HG02798 (cell line): ENCODE results near the gene FAHD1.
A peak's percentile ranks its signal among the peaks of the same experiment; 100 is the strongest.

Experiments used
- ATAC-seq: cut with Tn5 transposase; IDR thresholded peaks from one replicate; pipeline ENCODE4 v1.9.1; 2021; ENCODE audit warnings: mild to moderate bottlenecking; ENCODE audit not compliant: unreplicated experiment, poor library complexity

The FAHD1 gene

GRCh38 chr16:1816396-1817275 is 10.4 kb upstream of the FAHD1 start:
- no peak for ATAC-seq

DNA sequence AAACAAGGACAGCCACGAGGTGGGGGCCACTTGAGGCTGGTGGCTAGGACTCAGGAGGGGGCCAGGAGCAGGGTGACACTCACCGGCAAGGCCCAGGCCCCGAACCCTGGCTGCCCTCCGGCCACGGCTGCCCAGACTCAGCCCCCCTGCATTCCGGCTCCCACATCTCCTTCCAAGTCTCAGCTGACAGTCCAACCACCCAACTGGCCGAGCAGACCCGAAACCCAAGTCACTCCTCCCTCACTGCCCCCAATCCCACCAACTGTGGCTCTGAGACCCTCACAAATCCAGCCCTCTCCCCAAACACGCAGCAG is 9.8 kb upstream of the FAHD1 start:
- no peak for ATAC-seq

DNA sequence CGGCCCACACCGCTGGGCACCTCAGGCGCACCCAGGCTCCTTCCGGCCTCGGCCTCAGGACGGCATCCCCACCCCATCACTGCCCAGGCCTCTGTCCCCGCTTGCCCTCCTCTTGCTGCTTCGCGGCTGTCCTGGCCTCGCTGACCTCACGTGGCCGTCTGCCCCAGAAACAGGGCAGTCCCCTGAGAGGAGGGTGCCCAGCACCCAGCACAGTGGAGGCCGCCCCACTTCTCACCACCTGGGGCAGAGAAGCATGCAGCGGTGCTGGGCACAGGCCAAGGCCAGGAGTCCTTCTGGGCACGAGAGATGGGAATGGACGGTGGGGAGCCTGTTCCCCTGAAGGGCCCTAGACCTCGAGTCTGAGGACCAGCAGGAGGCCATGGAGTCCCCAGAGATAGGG is 9.3 kb upstream of the FAHD1 start:
- ATAC-seq = no peak

DNA sequence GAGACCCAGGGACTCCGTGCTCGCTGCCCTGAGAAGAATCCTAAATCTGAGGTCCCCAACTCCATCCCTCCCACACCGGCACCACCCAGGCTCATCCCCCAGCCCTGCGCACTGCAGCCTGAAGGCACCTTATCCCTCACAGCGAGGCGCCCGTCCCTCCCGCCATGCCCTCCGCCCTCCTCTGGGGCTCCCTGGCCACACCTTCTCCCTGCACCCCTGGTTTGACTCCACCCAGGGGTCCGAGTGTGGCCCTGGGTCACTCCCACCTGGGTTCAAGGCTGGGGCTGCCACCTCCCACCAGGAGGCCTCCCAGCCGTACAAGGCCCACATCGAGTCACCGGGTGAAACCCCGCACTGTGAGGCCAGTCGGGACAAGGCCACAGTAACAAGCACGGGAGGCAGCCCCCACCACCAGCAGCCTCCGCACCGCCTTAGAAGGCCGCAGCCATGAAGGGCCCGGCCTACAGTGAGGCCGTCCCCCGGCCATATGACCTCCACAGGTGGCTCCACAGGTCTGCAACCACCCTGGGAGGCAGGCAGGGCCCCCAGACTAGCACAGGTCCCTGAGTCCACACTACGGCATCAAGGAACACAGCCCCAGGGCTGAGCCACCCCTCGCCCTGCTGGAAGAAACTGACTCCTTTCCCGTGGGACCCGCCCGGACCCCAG is 8.7 kb upstream of the FAHD1 start:
- no peak for ATAC-seq

DNA sequence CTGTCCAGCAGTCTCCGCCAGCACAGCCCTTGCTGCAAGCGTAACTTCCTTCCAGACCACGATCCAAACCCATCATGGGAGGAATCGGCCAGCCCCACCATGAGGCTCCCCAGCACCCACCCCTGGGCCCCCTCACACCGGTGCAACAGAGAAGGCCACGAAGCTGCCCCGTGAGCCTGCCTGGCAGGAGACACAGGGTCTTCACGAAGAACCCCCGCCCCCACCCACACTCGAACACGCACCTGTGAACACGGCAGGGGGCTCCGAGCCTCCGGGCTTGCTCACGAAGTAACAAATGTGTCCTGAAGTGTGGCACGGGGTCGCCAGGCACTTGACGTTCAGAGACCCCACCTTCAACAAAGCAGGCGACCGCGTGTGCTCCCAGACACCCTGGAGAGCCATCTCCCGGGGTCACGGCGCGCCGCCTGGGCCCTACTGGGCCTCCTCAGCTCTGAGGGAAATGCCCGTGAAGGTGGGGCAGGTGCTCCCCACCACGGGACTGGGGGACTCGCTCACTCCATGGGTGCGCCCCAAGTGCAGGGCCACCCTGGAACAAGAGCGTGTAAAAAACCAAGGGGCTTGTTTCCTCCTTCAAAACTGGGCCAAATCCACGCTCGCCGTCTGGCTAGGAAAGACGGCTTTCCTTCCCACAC is 8.0 kb upstream of the FAHD1 start:
- no peak for ATAC-seq

DNA sequence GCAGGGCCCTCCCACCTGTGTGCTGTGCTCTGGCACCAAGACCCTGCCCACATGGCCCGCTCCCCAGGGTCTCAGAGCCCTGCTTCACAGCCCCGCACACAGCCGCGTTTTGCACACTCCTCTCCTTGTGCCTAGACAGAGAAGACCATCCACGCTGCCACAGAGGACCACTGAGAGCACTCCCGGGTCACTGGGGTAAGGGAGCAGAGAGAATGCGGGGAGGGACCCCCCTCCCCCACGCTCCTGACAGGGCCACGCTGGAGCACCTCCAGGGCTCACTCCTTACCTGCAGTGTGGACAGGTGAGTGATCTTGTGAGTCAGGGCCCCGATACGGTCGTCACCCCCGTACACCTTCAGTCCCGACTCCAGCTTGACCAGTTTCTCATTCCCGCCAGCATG is 7.4 kb upstream of the FAHD1 start:
- ATAC-seq = no peak

GRCh38 chr16:1820096-1820945 is 6.7 kb upstream of the FAHD1 start:
- no peak for ATAC-seq

DNA sequence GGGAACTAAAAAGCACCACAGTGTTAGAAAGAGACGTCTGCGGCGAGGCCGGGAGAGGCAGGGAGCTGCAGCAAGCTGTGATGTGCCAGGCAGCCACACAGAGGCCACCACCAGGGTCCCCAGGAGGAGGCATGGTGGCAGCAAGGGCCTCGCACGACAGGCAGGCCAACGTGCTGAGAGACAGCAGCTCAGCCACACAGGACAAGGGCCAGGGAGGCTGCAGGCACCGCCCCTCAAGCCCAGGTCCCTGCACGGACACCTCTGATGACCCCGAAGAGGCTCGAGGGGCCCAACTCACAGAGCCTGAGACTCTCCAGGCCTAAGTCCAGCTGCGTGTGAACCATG is 6.1 kb upstream of the FAHD1 start:
- no peak for ATAC-seq

GRCh38 chr16:1821861-1822611 is 5.0 kb upstream of the FAHD1 start:
- ATAC-seq = no peak

GRCh38 chr16:1822801-1823200 is 4.2 kb upstream of the FAHD1 start:
- ATAC-seq = no peak

DNA sequence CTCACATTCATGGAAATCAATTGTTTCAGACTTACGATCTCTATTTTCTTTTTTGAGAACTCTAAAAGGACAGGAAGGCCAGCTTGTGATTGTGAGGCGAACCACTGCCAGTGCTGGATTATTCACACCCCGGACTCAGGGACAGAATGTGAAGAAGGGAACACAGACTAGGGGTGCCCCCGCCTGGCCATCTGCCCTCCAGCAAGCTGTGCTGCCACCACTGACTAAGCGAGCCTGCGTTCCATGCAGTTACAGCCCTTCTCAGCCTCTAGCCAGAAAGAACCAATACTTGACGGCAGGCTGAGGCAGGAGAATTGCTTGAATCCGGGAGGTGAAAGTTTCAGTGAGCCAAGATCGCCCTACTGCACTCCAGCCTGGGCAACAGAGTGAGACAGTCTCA is 3.2 kb upstream of the FAHD1 start:
- ATAC-seq = no peak

- ATAC-seq = no peak
These were observed 1.6 kb upstream of the FAHD1 start for GRCh38 chr16:1825381-1825863.

GRCh38 chr16:1825864-1826690 is 929 bp upstream of the FAHD1 start:
- peak; percentile 62 for ATAC-seq

DNA sequence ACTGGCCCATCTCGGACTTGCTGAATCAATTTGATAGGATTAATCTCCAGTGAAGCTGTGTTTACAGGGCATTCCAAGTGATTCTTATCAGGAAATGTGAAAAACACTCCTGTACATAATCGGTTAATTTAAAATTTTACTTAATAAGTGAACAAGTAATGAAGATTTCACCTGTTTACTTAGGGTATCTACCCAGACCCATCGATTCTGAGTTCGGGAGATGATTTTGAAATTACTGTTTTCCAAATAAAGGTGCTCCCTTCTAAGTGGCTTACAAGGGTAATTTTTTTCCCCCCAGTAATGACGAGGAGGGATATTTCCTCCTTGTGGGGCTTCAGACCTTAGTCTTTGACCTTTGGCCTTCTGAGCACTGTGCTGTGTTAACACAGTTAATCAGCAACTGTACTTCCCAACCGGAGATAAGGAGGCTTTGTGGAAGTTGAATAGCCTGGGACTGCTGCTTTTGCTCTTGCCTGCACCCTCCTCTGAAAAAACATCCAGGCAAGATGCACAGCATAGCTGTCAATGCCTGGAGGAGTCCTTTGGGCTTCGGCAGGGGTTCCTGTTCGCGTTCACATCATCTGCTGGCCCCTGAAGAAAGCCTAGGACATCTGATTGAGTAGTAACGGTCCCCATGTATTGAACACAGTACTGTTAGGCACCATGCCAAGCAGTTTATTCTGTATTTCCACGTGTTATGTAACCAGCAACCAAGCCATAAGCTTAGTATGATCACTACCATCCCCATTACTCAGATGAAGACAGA is 1.8 kb downstream of the FAHD1 start:
- no peak for ATAC-seq

GRCh38 chr16:1830213-1830612 is 3.2 kb downstream of the FAHD1 start:
- no peak for ATAC-seq

DNA sequence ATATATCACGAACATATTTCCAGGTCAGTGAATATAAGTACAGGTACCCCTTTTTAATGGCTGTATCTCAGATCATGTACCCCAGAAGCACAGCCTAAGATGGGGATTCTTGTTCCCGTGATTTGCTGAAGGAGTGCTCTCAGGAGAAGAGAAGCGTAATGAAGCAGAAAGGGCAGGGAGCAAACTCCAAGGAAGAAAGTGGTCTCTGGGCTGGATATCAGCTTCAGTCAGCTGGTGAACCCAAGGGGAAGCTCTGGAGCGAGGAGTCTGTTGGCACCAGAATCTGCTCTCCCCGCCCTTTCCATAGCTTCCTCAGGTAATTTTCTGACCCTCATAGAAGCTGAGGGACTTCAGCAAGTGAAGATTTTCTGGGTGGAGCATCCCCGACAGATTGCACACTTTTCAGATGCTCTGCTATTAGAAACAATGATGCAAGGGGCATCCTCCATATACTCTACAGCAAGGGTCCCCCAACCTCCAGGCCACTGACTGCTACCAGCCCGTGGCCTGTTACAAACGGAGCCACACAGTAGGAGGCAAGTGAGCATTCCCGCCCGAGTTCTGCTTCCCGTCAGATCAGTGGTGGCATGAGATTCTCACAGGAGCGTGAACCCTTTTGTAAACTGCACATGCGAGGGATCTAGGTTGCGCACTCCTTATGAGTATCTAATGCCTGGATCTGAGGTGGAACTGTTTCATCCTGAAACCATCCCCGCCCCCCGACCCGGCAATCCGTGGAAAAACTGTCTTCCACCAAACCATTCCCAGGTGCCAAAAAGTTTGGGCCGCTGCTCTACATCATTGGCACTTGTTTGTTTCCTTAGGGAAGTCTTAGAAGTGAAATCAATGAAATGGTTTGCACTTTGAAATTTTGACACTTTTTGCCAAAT is 4.4 kb downstream of the FAHD1 start:
- ATAC-seq = no peak

GRCh38 chr16:1832838-1833454 is 5.9 kb downstream of the FAHD1 start:
- no peak for ATAC-seq
